OCI-M2 (cell line): ENCODE measurements around the gene THY1.
"Not testable (repeated sequence)": the region's sequence is repeated elsewhere in the genome, so short reads cannot be mapped to it uniquely, and the experiment has no call there.

ENCODE experiments used
- DNase-seq: peaks from one replicate; lab custom pipeline; 2025; ENCODE audit not compliant: unreplicated experiment; lab: John Stamatoyannopoulos, UW

THY1 gene

DNA sequence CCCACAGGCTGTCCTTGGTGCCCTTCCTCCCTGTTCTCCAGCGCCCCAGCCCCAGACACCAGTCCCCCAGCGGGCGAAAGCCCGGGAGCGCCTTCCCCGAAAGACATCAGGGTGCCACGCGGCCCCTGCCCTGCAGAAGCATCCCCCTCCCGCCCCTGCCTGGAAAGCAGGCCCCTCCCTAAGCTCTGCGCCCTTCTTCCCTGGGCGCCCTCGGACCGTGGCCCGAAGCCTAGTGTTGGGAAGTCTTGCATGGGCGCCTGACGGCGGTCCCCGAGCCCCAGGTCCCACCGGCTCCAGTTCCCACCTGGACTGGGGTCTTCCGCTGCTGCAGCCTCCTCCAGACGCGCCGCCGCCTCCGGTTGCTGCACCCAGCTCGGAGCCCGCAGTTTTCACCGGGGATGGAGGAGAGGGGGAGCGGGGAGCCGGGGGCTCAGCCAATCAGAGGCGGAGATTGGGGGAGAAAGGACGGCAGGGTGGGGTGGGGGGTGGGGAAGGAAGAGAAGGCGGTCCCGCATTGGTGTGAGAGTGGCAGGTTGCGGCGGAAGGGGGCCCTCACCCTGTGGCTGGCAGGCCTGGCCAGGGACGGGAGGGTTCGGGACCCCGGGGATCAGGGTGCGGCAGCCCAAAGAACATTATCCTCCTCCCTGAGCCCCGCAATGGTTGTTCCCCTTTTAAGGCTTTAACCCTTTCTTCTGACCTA is at the start of gene THY1:
THY1 (minus strand) TSS at position 364 of the 700 bp plus-strand sequence. CDS start 2,267 bp downstream, outside the sequence.
- no peak for DNase-seq

DNA sequence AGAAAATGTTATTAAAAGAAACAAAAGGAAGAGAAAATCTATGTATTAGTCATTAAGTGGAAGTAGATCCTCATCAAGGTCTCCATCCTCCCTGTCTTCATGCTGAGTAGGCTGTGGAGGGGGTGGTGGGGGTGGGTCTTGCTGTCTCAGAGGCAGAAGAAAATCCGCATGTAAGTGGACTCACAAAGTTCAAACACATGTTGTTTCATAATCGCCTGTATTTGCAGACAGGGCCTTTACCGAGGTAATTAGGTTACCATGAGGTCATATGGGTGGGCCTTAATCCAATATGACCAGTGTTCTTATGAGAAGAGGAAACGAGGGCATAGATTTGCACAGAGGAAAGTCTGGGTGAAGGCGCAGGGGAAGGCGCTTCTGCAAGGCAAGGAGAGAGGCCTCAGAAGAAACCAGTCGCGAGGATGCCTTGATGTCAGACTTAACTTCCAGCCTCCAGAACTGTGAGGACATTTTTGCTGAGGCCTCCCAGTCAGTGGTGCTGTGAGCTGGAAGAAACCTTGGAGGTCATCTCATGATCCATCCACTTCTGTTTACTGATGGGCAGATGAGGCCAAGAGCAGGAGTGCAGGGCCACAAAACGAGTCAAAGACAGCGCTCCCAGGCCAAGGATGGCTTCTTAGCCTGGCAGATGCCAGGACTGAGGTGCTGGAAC is 49.3 kb upstream of the THY1 start:
- no peak for DNase-seq

DNA sequence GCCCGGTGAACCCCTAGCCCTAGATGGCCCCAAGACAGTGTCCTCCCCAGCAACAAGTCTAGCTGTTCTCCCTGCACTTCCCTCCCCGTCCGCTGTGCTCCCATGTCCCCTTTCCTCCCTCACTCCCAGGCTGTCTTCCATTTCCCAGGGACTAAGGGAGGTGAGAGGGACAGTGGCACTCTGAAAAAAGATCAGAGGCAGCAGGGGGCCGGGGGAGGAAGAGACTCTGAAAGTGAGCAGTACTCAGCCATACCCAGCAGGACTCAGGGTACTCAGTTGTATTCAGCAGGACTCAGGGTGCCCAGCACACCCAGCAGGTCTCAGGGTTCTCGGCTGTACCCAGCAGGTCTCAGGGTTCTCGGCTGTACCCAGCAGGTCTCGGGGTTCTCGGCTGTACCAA is 48.4 kb upstream of the THY1 start:
- no peak for DNase-seq

DNA sequence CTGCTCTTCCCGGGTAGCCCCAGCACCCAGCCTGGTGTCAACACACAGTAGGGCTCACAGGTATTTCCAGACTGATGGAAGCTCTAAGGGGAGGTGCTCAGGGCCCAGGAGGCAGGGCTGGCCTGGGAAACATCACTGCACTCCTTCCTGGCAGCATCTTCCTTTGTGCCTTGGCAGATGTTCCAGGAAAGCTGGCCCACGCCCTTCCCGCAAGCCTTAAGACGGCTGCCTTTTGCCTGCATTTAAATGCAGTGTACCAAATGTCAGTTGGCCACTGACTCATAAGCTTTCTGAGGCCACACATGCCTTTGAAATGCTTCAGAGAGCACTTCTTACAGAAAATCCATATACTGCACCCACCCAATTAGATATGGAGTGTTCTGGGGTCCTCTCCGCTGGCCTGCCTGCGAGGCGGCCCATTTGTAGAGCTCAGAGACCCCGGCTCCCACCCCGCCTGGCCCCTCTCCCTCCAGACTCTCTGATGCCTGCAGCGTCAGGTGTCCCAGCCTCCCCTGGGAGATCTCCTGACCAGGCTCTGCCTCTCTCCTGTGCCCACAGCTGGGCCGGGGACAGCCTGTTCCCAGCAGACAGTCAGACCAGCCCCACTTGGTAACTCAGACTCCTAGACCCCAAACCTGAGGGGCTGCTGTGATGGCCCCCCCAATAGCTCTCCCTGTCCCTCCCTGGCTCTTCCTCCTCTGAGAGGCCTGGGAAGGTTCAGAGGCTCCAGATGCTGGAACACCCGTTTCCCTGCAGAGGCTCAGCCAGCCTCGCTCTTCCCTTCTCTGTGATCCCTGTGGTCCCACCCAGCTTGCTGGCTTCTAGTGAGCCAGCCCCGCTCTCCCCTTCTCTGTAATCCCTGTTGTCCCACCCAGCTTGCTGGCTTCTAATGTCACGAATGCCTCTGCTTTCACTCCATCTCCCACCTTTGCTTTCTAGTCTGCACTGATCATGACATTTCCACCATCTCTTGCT is 47.6 kb upstream of the THY1 start:
- no peak for DNase-seq

DNA sequence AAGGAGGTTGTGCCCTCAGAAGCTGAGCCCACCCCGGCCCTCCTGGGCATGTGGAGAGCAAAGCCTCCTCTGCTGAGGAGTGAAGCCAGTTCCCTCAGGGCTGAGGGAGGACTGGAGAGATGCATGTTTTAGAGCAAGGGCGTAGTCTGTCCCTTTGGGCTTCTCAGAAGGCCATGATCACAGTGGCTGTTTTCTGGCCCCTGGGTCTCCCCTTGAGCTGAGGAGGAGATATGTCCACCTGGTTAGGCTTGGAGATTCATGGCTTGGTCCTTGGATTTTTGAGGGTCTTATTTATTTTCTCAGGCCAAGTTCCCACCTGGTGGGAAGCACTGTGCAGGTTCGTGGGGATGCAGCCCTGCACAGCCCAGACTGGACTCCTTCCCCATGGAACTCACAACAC is 46.5 kb upstream of the THY1 start:
- no peak for DNase-seq

DNA sequence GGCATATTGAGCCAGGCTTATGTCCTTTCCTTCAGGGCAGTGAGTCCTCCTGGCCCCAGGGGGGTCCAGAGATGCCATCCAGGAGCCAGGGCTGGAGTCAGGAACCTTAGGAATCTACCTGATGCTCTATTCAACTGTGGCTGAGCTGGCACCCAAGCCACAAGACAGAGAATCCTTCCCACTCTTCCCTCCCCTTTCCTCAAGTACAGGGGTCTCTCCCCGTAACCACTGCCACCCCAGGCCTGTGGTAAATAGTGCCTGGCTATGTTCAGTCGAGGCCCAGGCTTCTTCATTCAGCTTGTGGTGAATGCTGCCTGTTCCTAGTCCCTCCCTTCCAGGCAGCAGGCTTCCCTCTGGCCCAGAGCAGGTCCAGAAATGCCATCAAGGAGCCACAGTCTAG is 45.5 kb upstream of the THY1 start:
- DNase-seq, result no peak

DNA sequence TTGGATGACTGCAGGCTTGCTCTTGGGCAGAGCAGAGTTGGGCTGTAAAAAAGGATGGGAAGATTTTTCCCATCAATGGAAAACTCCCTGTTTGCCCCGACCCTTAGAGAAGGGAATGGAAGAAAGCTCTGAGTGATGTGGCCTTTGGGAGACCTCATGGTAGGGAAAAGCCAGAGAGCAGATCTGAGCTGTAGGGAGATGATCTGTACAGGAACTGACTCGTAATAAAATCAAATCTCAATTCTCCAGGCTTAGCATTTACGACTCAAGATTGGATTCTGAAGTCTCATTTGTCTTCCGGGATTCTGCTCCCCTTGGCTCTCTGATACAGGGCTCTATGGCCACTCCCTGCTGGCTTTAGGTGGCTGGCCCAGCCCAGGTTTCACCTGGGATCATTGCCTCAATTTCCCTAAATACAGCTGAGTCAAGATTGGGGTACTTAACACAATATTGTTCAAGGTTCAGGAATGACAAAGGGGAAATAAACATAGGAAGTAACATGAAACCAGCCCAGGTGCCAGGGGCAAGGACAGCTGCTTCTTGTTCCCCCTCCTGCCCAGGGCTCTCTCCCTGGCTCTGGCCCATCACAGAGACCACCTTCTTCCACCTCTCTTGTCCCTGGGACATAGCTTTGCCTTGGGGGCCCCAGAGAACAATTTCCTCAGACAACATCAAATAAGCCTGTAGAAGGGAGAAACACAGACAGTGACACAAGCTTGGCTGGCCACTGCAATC is 38.4 kb upstream of the THY1 start:
- DNase-seq, result no peak

DNA sequence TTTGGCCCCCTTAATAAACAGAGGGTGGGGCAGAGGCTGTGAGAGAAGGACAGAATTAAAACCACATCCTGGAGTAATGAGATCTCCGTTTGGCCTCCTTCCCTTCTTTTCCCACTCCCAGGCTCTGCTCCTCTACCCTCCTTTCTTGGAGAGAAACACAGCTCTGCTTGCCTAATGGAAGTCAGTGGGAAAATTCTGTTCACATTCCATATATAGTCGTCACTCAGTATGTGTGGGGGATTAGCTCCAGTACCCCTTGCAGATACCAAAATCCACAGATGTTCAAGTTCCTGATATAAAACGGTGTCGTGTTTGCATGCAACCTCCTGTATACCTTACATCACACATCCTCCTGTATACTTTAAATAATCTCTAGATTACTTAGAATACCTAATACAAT is 37.6 kb upstream of the THY1 start:
- no peak for DNase-seq

DNA sequence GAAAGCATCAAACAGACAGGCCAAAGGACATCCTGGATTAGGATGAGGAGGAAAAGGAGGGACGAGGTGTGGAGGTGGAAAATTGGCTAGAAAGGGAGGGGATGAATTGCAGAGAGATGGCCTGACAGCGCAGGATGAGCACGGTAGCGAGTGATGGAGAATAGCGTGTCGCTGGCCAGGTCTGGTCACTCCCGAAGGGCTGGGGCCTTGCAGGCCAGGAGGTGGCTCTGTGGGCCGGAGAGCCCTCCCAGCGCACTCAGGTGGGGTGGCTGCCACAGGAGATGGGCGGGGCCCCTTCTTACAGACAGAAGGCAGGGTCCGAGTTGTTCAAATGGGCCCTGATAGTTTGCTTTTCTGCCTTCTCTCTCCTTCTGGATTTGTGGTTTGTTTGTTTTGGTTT is 37.1 kb upstream of the THY1 start:
- DNase-seq, result no peak

DNA sequence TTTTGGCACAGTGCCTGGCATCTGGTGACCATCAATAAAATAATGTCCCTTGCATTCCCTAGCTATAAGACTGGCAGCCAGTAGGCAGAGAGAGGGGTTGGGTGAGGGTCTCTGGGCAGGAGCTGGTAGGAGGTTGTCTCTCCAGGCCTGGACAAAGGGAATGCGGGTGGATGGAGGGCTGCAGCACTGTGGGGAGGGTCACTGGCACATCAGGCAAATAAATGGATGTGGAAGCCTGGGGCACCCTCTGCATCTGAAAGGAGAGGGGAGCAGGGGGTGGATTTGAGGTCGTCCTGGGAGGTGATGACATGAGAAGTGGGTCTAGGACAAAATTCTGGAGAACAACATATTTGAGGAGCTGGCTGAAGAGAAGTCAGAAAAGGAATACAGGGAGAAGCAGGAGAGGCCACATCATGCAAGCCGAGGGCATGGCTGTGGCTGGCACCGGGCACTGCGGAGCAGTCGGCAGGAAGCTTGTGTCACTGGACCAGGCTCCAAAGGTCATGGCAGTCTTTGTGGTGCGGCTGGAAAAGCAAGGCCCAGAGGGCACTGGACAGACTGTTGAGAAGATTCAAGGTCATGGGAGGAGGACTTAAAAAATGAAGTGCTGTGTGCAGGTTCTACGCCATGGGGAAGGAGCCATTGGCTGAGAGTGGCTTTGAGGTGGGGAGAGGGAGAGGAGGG is 36.5 kb upstream of the THY1 start:
- DNase-seq, result no peak

DNA sequence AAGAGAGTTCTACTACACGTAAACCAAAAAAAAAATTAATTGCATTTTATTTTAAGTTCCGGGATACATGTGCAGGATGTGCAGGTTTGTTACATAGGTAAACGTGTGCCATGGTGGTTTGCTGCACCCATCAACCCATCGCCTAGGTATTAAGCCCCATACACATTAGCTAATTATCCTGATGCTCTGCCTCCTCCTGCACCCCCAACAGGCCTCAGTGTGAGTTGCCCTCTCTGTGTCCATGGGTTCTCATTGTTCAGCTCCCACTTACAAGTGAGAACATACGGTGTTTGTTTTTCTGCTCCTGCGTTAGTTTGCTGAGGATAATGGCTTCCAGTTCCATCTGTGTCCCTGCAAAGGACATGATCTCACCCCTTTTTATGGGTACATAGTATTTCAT is 32.7 kb upstream of the THY1 start:
- not testable (repeated sequence) for DNase-seq

DNA sequence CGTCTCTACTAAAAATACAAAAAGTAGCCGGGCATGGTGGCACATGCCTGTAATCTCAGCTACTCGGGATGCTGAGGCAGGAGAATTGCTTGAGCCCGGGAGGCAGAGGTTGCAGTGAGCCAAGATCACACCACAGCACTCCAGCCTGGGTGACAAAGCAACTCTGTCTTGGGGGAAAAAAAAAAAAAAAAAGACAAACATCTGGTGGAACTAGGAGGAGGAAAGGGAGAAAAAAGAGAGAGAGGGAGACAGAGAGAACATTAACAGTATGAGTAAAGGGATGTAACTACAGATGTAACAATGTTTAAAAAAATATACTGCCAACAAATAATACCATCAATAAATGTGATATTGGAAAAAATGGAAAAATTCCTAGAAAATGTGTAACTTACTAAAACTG is 32.3 kb upstream of the THY1 start:
- DNase-seq, result not testable (repeated sequence)

DNA sequence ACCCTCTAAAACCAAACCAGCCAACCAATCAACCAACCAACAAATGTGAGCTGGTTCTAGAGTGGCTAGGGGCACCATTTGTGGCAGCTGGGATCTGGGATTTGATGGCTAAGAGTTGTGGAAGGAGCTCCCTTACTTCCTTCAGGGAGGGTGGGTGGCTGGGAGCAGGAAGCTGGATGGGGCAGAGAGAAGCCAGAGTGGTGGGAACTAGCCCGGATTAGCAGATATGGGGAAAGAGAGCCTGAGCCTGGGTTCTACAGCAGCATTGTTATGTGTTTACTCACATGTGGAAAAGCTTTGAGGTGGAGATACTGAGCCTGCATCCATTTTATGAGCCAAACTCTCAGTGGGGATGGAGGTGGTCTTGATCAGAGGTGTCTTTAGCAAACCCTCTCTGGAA is 30.9 kb upstream of the THY1 start:
- no peak for DNase-seq

DNA sequence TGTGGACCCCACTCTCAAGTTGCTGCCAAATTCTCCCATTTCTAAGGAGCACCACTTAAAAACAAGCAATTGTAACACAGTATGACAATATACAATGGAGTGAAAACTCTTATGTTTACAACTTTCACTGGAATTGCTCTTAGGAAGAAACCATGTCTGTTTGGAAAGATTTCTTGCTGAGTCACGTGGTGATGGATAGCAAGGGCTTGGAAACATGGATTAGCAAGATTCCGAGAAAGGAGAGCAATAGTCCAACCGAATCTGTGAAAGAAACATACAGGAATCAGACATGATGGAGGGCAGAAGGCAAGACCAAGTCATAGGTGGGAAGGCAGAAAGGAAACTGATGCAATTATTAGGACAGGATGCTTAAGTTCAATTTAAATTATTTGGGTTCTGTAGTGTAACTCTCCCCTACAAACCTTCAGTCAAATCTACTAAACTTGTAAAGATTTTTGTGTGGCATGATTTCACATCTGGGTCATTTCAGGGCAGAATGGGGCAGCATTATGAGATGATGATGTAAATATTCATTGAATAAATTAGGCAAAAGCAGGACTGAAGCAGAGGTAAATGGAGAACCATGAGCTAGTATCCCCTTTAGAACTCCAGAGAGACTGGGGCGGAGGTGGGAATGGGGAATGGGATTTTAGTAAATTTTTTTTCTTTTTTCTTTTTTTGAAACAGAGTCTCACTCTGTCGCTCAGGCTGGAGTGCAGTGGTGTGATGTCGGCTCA is 27.8 kb upstream of the THY1 start:
- DNase-seq, result no peak

DNA sequence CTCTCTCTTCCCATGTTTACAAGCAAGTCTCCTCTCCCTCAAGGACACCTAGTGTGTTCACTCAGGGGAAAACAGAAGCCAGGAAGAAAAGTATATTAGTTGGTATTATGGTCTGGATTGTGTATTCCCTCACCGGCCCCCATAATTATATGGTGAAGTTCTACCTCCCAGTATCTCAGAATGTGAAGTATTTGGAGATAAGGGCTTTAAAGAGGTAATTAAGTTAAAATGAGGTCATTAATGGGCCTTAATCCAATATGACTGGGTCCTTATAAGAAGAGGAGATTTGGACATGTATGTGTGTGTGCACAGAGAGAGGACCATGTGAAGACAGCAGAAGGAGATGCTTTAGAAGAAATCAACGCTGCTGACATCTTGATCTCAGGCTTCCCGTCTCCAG is 26.5 kb upstream of the THY1 start:
- DNase-seq, result no peak

DNA sequence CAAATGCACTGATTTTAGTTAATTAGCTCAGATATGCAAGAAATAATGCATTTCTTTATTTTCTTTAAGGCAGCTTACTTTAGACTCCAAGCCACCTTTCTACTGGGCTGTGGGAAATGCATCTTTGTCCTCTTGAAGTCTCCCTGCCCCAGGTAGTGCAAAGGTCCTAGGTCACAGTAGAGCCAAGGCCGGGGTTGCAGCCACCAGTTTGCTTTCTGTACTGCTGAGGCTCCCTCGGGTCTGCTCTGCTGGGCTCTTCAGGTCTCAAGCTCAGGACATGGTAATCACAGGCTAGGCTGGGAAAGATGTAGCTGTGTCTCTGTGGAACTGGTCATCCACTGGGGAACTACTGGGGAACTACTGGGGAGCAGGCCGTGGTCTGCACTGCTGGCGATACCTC is 25.4 kb upstream of the THY1 start:
- DNase-seq, result no peak

DNA sequence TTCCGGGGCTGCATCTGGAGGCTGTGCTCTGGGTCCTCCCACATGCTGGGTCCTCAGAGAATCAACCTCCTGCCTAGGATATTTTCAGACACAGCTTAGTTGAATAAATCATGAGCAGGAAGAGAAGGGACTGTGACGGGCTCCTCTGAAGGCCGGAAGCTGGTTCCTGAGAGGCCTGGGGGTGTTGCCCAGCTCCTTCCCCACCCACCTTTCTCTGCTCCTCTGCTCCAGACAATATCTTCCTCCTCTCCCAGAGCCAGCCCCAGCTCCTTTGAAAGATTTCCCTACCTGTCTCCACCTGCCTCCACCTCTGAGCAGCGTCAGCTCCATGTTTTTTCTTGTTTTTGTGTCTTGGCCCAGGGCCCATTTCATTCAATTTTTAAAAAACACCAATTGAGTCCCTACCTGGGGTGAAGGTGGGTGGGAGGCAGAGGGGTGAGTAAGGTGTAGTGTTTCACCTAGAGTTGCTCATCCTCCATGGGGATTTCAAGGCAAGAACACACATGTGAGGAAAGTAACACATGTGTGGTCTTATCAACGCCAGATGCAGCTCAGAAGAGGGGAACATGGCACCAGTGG is 24.8 kb upstream of the THY1 start:
- DNase-seq, result no peak

DNA sequence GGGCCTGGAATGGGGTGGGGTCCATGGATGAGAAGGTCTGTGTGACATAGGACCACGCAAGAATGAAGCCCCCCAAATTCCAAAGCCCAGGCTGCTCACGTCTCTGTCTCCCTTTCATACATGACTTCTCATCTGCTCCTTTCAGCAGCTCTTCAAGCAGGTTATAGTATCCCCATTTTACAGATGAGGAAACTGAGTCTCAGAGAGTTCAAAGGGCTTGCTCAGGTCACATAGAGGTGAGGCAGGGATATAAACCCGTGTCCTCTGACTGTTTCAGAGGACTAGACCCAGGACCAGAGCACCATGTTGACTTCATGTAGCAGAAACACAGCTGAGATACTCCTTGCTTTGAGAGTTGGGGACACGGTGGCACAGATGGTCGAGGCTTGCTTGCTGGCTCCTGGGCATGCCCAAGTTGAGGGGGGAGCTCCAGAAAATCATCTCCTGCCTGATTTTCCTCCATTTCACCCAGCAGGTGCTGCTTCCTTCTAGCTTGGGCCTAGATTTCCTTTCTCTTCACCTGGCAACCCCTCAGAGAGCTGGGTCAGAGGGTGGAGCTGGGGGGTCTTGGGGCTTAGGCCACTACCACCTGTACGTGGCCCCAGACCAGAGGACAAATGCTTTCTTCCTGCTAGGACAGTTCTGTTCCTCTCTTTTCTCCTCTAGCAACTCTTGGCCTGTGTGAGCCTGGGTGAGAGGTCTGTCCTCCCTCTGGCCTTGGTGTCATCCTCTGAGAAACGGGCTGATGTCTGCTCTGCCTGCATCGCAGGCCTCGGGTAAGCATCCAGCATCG is 24.1 kb upstream of the THY1 start:
- DNase-seq, result no peak

DNA sequence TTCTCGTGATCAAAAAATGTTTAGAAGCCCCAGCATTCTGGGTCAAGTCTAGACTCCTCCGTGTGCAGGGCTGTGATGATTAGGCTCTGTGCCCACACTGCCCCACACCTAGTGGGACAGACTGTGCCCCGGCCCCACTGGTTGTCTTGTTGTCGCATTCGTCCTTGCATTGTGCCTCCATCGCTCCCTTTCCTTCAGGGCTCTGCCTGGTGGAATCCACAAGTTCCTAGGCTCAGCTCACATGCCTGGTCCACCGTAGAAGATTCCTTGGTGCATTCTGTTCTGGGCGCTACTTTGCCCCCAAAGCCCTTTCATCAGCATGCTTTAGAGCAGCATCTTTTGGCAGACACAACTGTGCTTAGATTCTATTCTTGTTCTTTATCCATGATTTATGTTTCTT is 23.5 kb upstream of the THY1 start:
- DNase-seq, result no peak
